Testis (tissue), 3 donors: ENCODE results near the gene DPH2. TPM values are rescaled to one million over a fixed set of nuclear protein-coding genes. Genes with fewer than 3 reads are reported as not detected.

Source experiments
- DNase-seq: peaks from one replicate; pipeline ENCODE4 v3.0.0-alpha.2; 2019
- H3K27ac ChIP-seq, 2 donors: fragments of 200-600 bp; sonication (generic); one replicate each; pipeline ENCODE4 v1.5.1; 2019
- H3K27me3 ChIP-seq: fragments of 200-600 bp; sonication (generic); one replicate; pipeline ENCODE4 v1.5.1; 2019
- H3K36me3 ChIP-seq: fragments of 200-600 bp; sonication (generic); one replicate; pipeline ENCODE4 v1.5.1; 2017; ENCODE audit warnings: low read depth; ENCODE audit errors: missing control alignments
- H3K4me1 ChIP-seq: fragments of 200-600 bp; sonication (generic); one replicate; pipeline ENCODE4 v1.5.1; 2019
- H3K4me3 ChIP-seq, 2 donors: fragments of 200-600 bp; sonication (generic); one replicate each; pipeline ENCODE4 v1.5.1; 2017 to 2019
- H3K9me3 ChIP-seq: fragments of 200-600 bp; sonication (generic); one replicate; pipeline ENCODE4 v1.5.1; 2017
- CTCF ChIP-seq, 3 experiments: fragments of 450-650 bp in 2 of 3; fragments of 200-600 bp in 1 of 3; sonication (generic) in 1 of 3; IDR thresholded peaks; one replicate each; pipeline ENCODE4 v1.5.1; 2016 to 2019; ENCODE audit warnings: antibody characterized with exemption in 3 of 3, mild to moderate bottlenecking in 2 of 3, moderate library complexity in 1 of 3
- POLR2A ChIP-seq: fragments of 450-650 bp; IDR thresholded peaks from one replicate; pipeline ENCODE4 v1.6.1; 2017; ENCODE audit warnings: antibody characterized with exemption, mild to moderate bottlenecking, moderate library complexity
- WGBS, 2 donors: methylation state at CpG; one replicate each; pipeline ENCODE4 v1.1.5; 2018; 5-methylcytosine and 5-hydroxymethylcytosine counted together
- intact Hi-C: fragments of 100-400 bp; cut with DNase I; formaldehyde crosslinking; loops from one replicate; pipeline ENCODE4 v1.15.1; 2023; ENCODE audit warnings: low total_unique reads
- polyA plus RNA-seq: library from polyadenylated mRNA; stranded (reverse); fragments of 350-450 nt; fragmentation: Illumina TruSeq; extraction: RNeasy Lipid Tissue Mini Kit (QIAGEN cat#74804); gene quantifications from one replicate; pipeline ENCODE4 v1.2.3, GENCODE V29; 2014; ENCODE audit warnings: low read depth, low replicate concordance; ENCODE audit not compliant: insufficient read depth
- total RNA-seq, 2 donors: library from RNA; depleted of rRNA; stranded (reverse); fragments of >200 nt; gene quantifications; one replicate each; pipeline ENCODE4 v1.2.3, GENCODE V29; 2016

The DPH2 gene
- total and polyA plus RNA-seq, 3 donors from 2014 or later, result 27.6 to 44.7 (median 39.4) TPM

GRCh38 chr1:43986712-43987111 lies 16.9 kb downstream of the DPH2 start:
- no peak for DNase-seq

GRCh38 chr1:43987159-43987902 lies 17.5 kb downstream of the DPH2 start:
- H3K27me3 ChIP-seq, result no peaks in the 10 kb centered on the region
- no peaks in the 10 kb centered on the region for H3K36me3 ChIP-seq
- H3K4me3 ChIP-seq, result no peak overlapping the region
- TF ChIP-seq CTCF (IDR thresholded peaks at IDR 0.05), result no peak
- no peak for TF ChIP-seq POLR2A
- intact Hi-C loops, result no loop called here
- peaks cover 10% of the 10 kb centered on the region for H3K4me1 ChIP-seq
- H3K9me3 ChIP-seq, result no peaks in the 10 kb centered on the region
- no peak for DNase-seq
- 84 to 89% methylated on average over 6 of the region's 6 CpGs for whole genome bisulfite sequencing, 2 donors
- no peak overlapping the region for H3K27ac ChIP-seq

More at GRCh38 chr1:43986712-43987111, 16.9 kb downstream of the DPH2 start:
- Histone ChIP-seq H3K4me1 (peaks cover 5% of the 10 kb centered on the region), H3K27me3 (no peaks in the 10 kb centered on the region), H3K9me3 (no peaks in the 10 kb centered on the region), H3K36me3 (no peaks in the 10 kb centered on the region), H3K4me3 (no peak overlapping the region), H3K27ac (no peak overlapping the region)
- intact Hi-C loops, result no loop called here
- 76% methylated on average over 6 of the region's 6 CpGs for WGBS, 2 donors
- TF ChIP-seq CTCF (IDR thresholded peaks at IDR 0.05) (no peak), POLR2A (no peak)

- TF ChIP-seq POLR2A (no peak), CTCF (IDR thresholded peaks at IDR 0.05) (no peak)
- H3K27ac ChIP-seq, result peak overlapping the region; percentile 55 to 70
- H3K27me3 ChIP-seq, result no peaks in the 10 kb centered on the region
- no peak for DNase-seq
- H3K9me3 ChIP-seq, result no peaks in the 10 kb centered on the region
- intact Hi-C loops, result no loop called here
- peak overlapping the region; percentile 51 to 86 for H3K4me3 ChIP-seq
- WGBS, 2 donors, result 61 to 76% methylated on average over 16 to 19 of the region's 19 CpGs
- H3K36me3 ChIP-seq, result no peaks in the 10 kb centered on the region
- H3K4me1 ChIP-seq, result peaks cover 13% of the 10 kb centered on the region
Observed at GRCh38 chr1:43990271-43991199, 20.7 kb downstream of the DPH2 start.

GRCh38 chr1:43991200-43991475 lies 21.3 kb downstream of the DPH2 start:
- peak overlapping the region; percentile 51 to 86 for H3K4me3 ChIP-seq
- H3K36me3 ChIP-seq, result no peaks in the 10 kb centered on the region
- DNase-seq, result no peak
- no peaks in the 10 kb centered on the region for H3K27me3 ChIP-seq
- H3K27ac ChIP-seq, result peak overlapping the region; percentile 55 to 70
- whole genome bisulfite sequencing, 2 donors, result 1 to 8% methylated on average over 4 to 10 of the region's 10 CpGs
- TF ChIP-seq POLR2A, result no peak
- no peak for TF ChIP-seq CTCF (IDR thresholded peaks at IDR 0.05)
- H3K4me1 ChIP-seq, result peaks cover 13% of the 10 kb centered on the region
- H3K9me3 ChIP-seq, result no peaks in the 10 kb centered on the region
- intact Hi-C loops, result no loop called here
